ENCODE measurements around the gene PCCA. TPM values are rescaled to one million over a fixed set of nuclear protein-coding genes. Genes with fewer than 3 reads are reported as not detected.
"Not testable (repeated sequence)": the region's sequence is repeated elsewhere in the genome, so short reads cannot be mapped to it uniquely, and the experiment has no call there.

Gene PCCA
- total RNA-seq, 2 donors from 2014 or later = 7.2 to 14.6 TPM

- Mint-ChIP-seq H3K9me3 (no peaks in the 10 kb centered on the region), H3K4me3 (no peak overlapping the region), H3K27me3 (no peaks in the 10 kb centered on the region), H3K27ac (peak overlapping the region; percentile 20), H3K36me3 (ENCODE audit: low read depth) (no peaks in the 10 kb centered on the region), H3K4me1 (no peaks in the 10 kb centered on the region)
- no peak for ATAC-seq (replicated peaks)
These were observed 202.7 kb downstream of the PCCA start for GRCh38 chr13:100291624-100292023.

GRCh38 chr13:100297413-100297812 lies 208.5 kb downstream of the PCCA start:
- ATAC-seq (replicated peaks) = no peak
- Mint-ChIP-seq H3K27ac (no peak overlapping the region), H3K9me3 (no peaks in the 10 kb centered on the region), H3K4me1 (no peaks in the 10 kb centered on the region), H3K27me3 (no peaks in the 10 kb centered on the region), H3K4me3 (no peak overlapping the region), H3K36me3 (ENCODE audit: low read depth) (no peaks in the 10 kb centered on the region)

GRCh38 chr13:100298116-100298681 lies 209.3 kb downstream of the PCCA start:
- H3K9me3 Mint-ChIP-seq = no peaks in the 10 kb centered on the region
- no peak for ATAC-seq (replicated peaks)
- no peak overlapping the region for H3K27ac Mint-ChIP-seq
- H3K36me3 Mint-ChIP-seq (ENCODE audit: low read depth) = no peaks in the 10 kb centered on the region
- no peak overlapping the region for H3K4me3 Mint-ChIP-seq
- H3K4me1 Mint-ChIP-seq = no peaks in the 10 kb centered on the region
- no peaks in the 10 kb centered on the region for H3K27me3 Mint-ChIP-seq

GRCh38 chr13:100298691-100299090 lies 209.8 kb downstream of the PCCA start:
- Mint-ChIP-seq H3K27ac (no peak overlapping the region), H3K27me3 (no peaks in the 10 kb centered on the region), H3K4me3 (no peak overlapping the region), H3K4me1 (no peaks in the 10 kb centered on the region), H3K36me3 (ENCODE audit: low read depth) (no peaks in the 10 kb centered on the region), H3K9me3 (no peaks in the 10 kb centered on the region)
- ATAC-seq (replicated peaks) = no peak

- H3K27me3 Mint-ChIP-seq = no peaks in the 10 kb centered on the region
- H3K36me3 Mint-ChIP-seq (ENCODE audit: low read depth) = no peaks in the 10 kb centered on the region
- H3K4me1 Mint-ChIP-seq = no peaks in the 10 kb centered on the region
- no peak overlapping the region for H3K4me3 Mint-ChIP-seq
- no peaks in the 10 kb centered on the region for H3K9me3 Mint-ChIP-seq
- no peak for ATAC-seq (replicated peaks)
- no peak overlapping the region for H3K27ac Mint-ChIP-seq
These were observed 211.3 kb downstream of the PCCA start for GRCh38 chr13:100300243-100300642.

GRCh38 chr13:100300708-100301107 lies 211.8 kb downstream of the PCCA start:
- H3K4me3 Mint-ChIP-seq = no peak overlapping the region
- H3K9me3 Mint-ChIP-seq = no peaks in the 10 kb centered on the region
- no peak for ATAC-seq (replicated peaks)
- H3K27ac Mint-ChIP-seq = no peak overlapping the region
- H3K4me1 Mint-ChIP-seq = no peaks in the 10 kb centered on the region
- no peaks in the 10 kb centered on the region for H3K36me3 Mint-ChIP-seq (ENCODE audit: low read depth)
- no peaks in the 10 kb centered on the region for H3K27me3 Mint-ChIP-seq

- H3K4me1 Mint-ChIP-seq = no peaks in the 10 kb centered on the region
- no peak for ATAC-seq (replicated peaks)
- no peaks in the 10 kb centered on the region for H3K36me3 Mint-ChIP-seq (ENCODE audit: low read depth)
- no peaks in the 10 kb centered on the region for H3K27me3 Mint-ChIP-seq
- H3K4me3 Mint-ChIP-seq = no peak overlapping the region
- H3K27ac Mint-ChIP-seq = no peak overlapping the region
- no peaks in the 10 kb centered on the region for H3K9me3 Mint-ChIP-seq
These were observed 212.5 kb downstream of the PCCA start for GRCh38 chr13:100301418-100301817.

- ATAC-seq (replicated peaks) = no peak
- Mint-ChIP-seq H3K36me3 (ENCODE audit: low read depth) (no peaks in the 10 kb centered on the region), H3K27ac (no peak overlapping the region), H3K9me3 (no peaks in the 10 kb centered on the region), H3K4me3 (no peak overlapping the region), H3K27me3 (no peaks in the 10 kb centered on the region), H3K4me1 (no peaks in the 10 kb centered on the region)
These were observed 213.5 kb downstream of the PCCA start for GRCh38 chr13:100302391-100302790.

- H3K36me3 Mint-ChIP-seq (ENCODE audit: low read depth) = no peaks in the 10 kb centered on the region
- no peak for ATAC-seq (replicated peaks)
- no peak overlapping the region for H3K27ac Mint-ChIP-seq
- no peaks in the 10 kb centered on the region for H3K27me3 Mint-ChIP-seq
- H3K9me3 Mint-ChIP-seq = no peaks in the 10 kb centered on the region
- no peak overlapping the region for H3K4me3 Mint-ChIP-seq
- H3K4me1 Mint-ChIP-seq = no peaks in the 10 kb centered on the region
These were observed 215.3 kb downstream of the PCCA start for GRCh38 chr13:100304229-100304628.

GRCh38 chr13:100305398-100305797 lies 216.5 kb downstream of the PCCA start:
- Mint-ChIP-seq H3K4me3 (no peak overlapping the region), H3K9me3 (no peaks in the 10 kb centered on the region), H3K4me1 (no peaks in the 10 kb centered on the region), H3K27me3 (no peaks in the 10 kb centered on the region), H3K27ac (no peak overlapping the region), H3K36me3 (ENCODE audit: low read depth) (no peaks in the 10 kb centered on the region)
- ATAC-seq (replicated peaks) = no peak

GRCh38 chr13:100306030-100306429 lies 217.1 kb downstream of the PCCA start:
- Mint-ChIP-seq H3K27ac (no peak overlapping the region), H3K4me1 (no peaks in the 10 kb centered on the region), H3K36me3 (ENCODE audit: low read depth) (no peaks in the 10 kb centered on the region), H3K9me3 (no peaks in the 10 kb centered on the region), H3K27me3 (no peaks in the 10 kb centered on the region), H3K4me3 (no peak overlapping the region)
- no peak for ATAC-seq (replicated peaks)

GRCh38 chr13:100306434-100306999 lies 217.6 kb downstream of the PCCA start:
- H3K36me3 Mint-ChIP-seq (ENCODE audit: low read depth) = no peaks in the 10 kb centered on the region
- H3K4me3 Mint-ChIP-seq = no peak overlapping the region
- ATAC-seq (replicated peaks) = no peak
- no peaks in the 10 kb centered on the region for H3K9me3 Mint-ChIP-seq
- H3K27ac Mint-ChIP-seq = no peak overlapping the region
- no peaks in the 10 kb centered on the region for H3K4me1 Mint-ChIP-seq
- H3K27me3 Mint-ChIP-seq = no peaks in the 10 kb centered on the region

- Mint-ChIP-seq H3K4me1 (no peaks in the 10 kb centered on the region), H3K4me3 (no peak overlapping the region), H3K27me3 (no peaks in the 10 kb centered on the region), H3K36me3 (ENCODE audit: low read depth) (no peaks in the 10 kb centered on the region), H3K9me3 (peaks cover 9% of the 10 kb centered on the region), H3K27ac (no peak overlapping the region)
- no peak for ATAC-seq (replicated peaks)
These were observed 225.4 kb downstream of the PCCA start for GRCh38 chr13:100314132-100314910.

GRCh38 chr13:100315522-100315921 lies 226.6 kb downstream of the PCCA start:
- peaks cover 9% of the 10 kb centered on the region for H3K9me3 Mint-ChIP-seq
- H3K4me1 Mint-ChIP-seq = no peaks in the 10 kb centered on the region
- H3K4me3 Mint-ChIP-seq = no peak overlapping the region
- ATAC-seq (replicated peaks) = no peak
- no peak overlapping the region for H3K27ac Mint-ChIP-seq
- no peaks in the 10 kb centered on the region for H3K27me3 Mint-ChIP-seq
- no peaks in the 10 kb centered on the region for H3K36me3 Mint-ChIP-seq (ENCODE audit: low read depth)

- not testable (repeated sequence) for H3K4me1 Mint-ChIP-seq; ATAC-seq (replicated peaks); H3K27me3 Mint-ChIP-seq; H3K4me3 Mint-ChIP-seq; H3K27ac Mint-ChIP-seq; H3K9me3 Mint-ChIP-seq; H3K36me3 Mint-ChIP-seq (ENCODE audit: low read depth)
These were observed 229.6 kb downstream of the PCCA start for GRCh38 chr13:100318473-100318872.
